ENCODE measurements around the gene SLC25A34. TPM values are rescaled to one million over a fixed set of nuclear protein-coding genes. Genes with fewer than 3 reads are reported as not detected.

Gene SLC25A34
- total and polyA plus RNA-seq, 5 donors = 3.0 to 8.1 (median 3.3) TPM

DNA sequence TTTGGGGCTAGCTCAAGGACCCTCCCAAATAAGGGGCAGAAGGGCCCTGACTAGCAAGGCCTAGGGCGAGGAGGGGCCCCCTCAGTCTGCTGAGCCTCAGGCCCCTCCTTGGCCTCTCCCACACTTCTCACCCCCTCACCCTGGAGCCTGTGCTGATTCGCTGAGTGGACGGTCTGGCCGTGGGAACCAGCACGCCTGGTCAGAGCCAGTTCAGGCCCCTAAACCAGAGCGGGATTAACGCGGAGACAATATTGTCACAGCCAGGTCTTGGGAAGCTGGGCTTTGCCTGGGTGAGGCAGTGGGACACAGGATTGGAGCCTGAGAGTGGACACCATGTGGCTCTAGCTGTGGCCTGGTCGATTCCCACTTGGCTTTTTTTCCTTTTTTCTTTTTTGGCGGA lies 17.7 kb downstream of the SLC25A34 start:
- intact Hi-C loops (cut with DNase I) = no loop called here
- Histone ChIP-seq H3K27me3 (ENCODE audit: control insufficient read depth, insufficient read depth) (no peaks in the 10 kb centered on the region), H3K9me3 (ENCODE audit: control insufficient read depth, low read length) (no peaks in the 10 kb centered on the region), H3K27ac (ENCODE audit: low read length) (no peak overlapping the region), H3K4me1 (ENCODE audit: control insufficient read depth, insufficient read depth, low read length) (peaks cover 3% of the 10 kb centered on the region), H3K4me3 (ENCODE audit: low read length) (no peak overlapping the region)
- DNase-seq (no peak), ATAC-seq (no peak)
- WGBS = 71% methylated on average over 10 of the region's 10 CpGs

DNA sequence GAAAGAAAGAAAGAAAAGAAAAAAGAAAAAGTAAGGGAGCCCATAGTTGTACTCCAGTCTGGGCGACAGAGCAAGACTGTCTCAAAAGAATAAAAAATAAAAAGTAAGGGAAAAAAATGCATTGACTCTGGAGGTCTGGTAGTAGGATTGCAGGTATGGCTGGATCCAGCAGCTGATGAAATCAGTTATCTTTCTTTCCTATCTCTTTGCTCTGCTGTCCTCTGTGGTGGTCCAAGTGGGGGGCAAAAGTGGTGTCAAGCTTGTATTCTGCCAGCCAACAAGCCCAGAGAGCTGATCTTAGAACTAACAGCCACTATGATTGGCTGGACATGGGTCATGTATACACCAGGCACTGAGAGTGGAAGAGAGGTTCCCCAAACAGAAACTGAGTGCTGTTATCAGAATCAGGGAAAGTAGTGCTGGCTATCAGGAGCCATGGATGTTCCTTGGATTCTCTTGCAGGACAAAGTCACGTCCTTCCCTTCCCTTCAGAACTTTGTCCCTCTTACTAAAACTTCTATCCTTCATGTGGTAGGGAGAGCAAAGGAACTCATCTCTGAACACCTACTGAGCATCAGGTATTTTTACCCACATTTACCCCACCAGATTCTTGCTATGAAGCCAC lies 19.1 kb downstream of the SLC25A34 start:
- no peak overlapping the region for H3K27ac ChIP-seq (ENCODE audit: low read length)
- 90% methylated on average over 2 of the region's 2 CpGs for WGBS

DNA sequence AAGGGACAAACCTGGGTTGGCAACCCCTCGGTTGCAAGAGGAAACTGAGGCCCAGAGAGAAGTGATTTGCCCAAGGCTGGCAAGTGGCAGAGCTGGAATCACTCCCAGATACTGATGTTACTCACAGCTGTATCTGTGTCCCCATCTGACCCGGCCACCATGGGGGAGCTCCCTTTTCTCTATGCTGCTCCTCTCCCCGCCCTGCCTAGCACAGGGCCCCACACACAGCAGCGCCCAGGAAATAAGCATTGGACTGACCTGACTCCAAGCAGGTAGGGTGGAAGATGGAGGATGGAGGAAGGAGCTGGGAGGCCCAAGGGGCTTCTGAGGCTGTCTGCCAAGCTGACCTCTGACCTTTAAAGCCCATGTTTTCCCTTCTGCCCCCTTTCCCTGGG lies 19.6 kb downstream of the SLC25A34 start:
- ATAC-seq (no peak), DNase-seq (no peak)
- Histone ChIP-seq H3K4me1 (ENCODE audit: control insufficient read depth, insufficient read depth, low read length) (peaks cover under 1% of the 10 kb centered on the region), H3K9me3 (ENCODE audit: control insufficient read depth, low read length) (no peaks in the 10 kb centered on the region), H3K27me3 (ENCODE audit: control insufficient read depth, insufficient read depth) (no peaks in the 10 kb centered on the region), H3K27ac (ENCODE audit: low read length) (no peak overlapping the region), H3K4me3 (ENCODE audit: low read length) (no peak overlapping the region)
- 80% methylated on average over 4 of the region's 4 CpGs for WGBS
- intact Hi-C loops (cut with DNase I) = no loop called here

More for the DNA sequence above, 19.1 kb downstream of the SLC25A34 start:
- DNase-seq = no peak
- ATAC-seq = no peak
- no peaks in the 10 kb centered on the region for H3K9me3 ChIP-seq (ENCODE audit: control insufficient read depth, low read length)
- H3K4me1 ChIP-seq (ENCODE audit: control insufficient read depth, insufficient read depth, low read length) = no peaks in the 10 kb centered on the region
- no peak overlapping the region for H3K4me3 ChIP-seq (ENCODE audit: low read length)
- intact Hi-C loops (cut with DNase I) = no loop called here
- H3K27me3 ChIP-seq (ENCODE audit: control insufficient read depth, insufficient read depth) = no peaks in the 10 kb centered on the region

DNA sequence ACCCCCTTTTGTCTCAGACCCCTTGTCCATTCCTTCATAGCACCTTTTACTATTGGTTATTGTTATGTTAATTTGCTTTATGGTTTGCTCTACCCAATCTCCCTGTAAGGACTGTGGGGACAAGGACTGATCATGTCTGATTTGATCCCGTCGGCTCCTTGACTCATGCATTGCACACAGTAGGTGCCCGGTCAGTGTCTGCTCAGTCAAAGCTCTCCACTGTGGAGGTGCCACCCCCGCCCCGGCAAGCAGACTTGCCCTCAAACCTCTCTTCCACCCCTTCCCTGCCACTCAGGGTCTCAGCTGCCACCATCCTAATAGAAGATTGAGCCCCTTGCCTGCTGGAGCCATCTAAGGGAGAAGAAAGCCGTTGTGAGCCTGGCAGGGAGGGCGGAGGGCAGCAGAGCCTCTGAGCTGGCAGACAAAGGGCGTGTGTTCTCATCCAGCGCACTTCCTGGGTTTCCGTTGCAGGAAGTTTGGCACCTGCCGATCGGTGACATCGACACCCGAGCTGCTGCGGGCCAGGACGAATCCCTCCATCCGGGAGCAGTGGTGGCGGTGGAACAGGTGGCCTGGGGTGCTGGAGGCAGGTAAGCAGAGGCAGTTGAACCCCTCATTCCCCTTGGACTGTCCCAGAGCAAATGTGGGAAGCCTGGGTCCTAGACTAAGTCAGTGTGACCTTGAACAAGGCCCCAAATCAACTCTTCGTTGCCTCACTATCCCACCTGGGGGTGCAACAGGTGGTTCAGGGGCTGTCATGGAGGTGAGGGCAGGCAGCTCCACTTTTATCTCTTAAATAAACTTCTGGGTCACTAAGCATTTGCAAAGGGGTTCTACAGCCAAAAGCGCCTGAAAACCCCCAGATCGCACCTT lies 20.3 kb downstream of the SLC25A34 start:
- DNase-seq = no peak
- WGBS = 63% methylated on average over 21 of the region's 21 CpGs
- Histone ChIP-seq H3K9me3 (ENCODE audit: control insufficient read depth, low read length) (no peaks in the 10 kb centered on the region), H3K4me1 (ENCODE audit: control insufficient read depth, insufficient read depth, low read length) (peaks cover 7% of the 10 kb centered on the region), H3K4me3 (ENCODE audit: low read length) (no peak overlapping the region), H3K27ac (ENCODE audit: low read length) (no peak overlapping the region), H3K27me3 (ENCODE audit: control insufficient read depth, insufficient read depth) (no peaks in the 10 kb centered on the region)
- intact Hi-C loops (cut with DNase I) = no loop called here
- no peak for ATAC-seq

DNA sequence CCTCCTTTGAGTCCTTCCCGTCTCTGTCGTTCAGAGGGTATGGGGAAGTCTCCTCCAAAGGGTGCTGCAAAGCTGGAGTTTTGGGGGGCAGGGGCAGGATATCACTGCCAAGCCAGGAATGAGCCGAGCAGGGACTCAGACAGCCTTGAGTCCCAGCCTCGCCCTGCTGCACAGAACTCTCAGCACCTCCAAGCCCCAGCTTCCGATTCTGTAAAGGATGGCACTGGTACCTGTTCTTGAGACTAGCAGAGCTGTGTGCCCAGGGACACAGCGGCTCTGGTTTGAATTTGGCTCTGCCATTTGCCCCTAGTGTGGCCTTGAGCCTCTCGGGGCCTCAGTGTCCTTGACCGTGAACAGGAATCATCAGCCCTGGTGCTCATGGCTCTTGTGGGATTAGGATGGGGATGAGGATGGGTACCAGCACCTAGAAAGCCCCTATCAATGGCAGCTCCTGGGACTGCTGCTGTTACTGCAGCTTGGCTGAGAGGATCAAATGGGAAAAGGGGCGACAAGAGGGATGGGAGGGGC lies 21.0 kb downstream of the SLC25A34 start:
- Histone ChIP-seq H3K4me3 (ENCODE audit: low read length) (no peak overlapping the region), H3K27ac (ENCODE audit: low read length) (no peak overlapping the region), H3K9me3 (ENCODE audit: control insufficient read depth, low read length) (no peaks in the 10 kb centered on the region), H3K27me3 (ENCODE audit: control insufficient read depth, insufficient read depth) (no peaks in the 10 kb centered on the region), H3K4me1 (ENCODE audit: control insufficient read depth, insufficient read depth, low read length) (peaks cover 7% of the 10 kb centered on the region)
- ATAC-seq = no peak
- WGBS = 81% methylated on average over 9 of the region's 9 CpGs
- intact Hi-C loops (cut with DNase I) = no loop called here
- no peak for DNase-seq

DNA sequence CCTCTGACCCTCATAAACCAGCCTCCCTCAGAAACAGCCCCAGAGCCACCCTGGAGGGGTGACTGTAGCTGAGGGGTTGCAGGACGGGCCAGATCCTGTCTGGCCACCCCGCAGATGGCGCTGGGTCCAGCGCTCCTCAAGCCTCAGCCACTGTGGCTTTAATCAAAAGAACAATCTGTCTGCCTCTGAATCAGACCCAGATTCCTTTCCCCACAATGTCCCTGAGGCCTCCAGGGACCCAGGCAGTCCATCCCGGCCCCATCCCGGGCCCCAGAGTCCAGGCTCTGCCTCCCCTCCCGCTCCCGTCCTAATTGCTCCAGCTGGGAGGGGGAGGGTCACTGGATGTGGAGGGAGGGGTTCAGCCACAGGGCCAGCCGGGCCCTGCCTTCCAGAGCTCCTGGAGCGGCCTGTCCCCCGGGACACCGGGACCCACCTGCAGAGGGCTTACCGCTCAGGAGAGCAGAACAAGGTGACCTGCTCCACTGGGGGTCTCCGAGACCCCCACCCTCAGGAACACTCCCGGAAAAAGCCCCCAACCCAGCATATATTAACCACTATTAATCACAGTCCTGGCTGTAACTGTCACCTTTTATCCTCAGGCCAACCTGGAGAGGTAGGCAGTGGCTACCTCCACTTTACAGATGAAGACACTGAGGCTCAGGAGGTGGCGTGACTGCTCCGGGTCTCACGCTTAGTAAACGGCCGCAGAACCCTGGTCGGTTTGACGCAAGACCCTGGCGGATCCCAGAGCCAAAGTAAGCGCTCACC lies 21.7 kb downstream of the SLC25A34 start:
- no peaks in the 10 kb centered on the region for H3K27me3 ChIP-seq (ENCODE audit: control insufficient read depth, insufficient read depth)
- H3K27ac ChIP-seq (ENCODE audit: low read length) = no peak overlapping the region
- WGBS = 17% methylated on average over 24 of the region's 24 CpGs
- H3K4me3 ChIP-seq (ENCODE audit: low read length) = peak overlapping the region; percentile 97
- H3K9me3 ChIP-seq (ENCODE audit: control insufficient read depth, low read length) = no peaks in the 10 kb centered on the region
- peaks cover 7% of the 10 kb centered on the region for H3K4me1 ChIP-seq (ENCODE audit: control insufficient read depth, insufficient read depth, low read length)
- peak; percentile 10 to 11 for ATAC-seq
- DNase-seq = peak in 1 of 3 donors; percentile 72
- intact Hi-C loops (cut with DNase I) = no loop called here

DNA sequence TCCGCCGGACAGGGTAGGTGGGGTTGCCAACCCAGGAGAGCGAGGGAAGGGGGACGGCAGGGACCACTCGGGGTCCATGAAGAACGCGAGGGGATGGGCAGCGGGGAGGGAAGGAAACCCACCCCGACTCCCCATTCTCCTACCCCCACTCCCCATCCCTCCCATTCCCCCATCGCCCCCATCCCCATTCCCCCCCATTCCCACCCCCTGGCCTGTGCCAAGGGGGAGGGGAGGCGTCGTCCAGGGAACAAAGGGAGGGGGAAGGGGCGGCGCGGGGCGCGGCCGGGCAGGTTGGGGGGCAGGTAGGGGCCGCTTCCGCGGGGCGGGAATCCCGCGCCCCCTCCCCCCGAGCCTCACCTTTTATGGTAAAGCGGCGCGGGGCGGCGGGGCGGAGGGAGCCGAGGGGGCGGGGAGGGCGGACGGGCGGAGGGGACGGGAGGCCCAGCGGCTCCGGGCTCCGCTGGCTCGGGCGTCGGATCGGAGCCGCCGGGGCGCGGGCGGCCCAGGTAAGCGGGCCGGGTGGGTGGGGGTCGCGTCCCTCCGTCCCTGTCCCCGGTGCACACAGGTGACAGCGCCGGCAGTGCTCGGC lies 22.4 kb downstream of the SLC25A34 start, which contains the start of gene FBLIM1:
Gene FBLIM1, plus strand, starts transcription at position 453 of the 589 bp plus-strand sequence. CDS start 6,189 bp downstream, outside the sequence.
- ATAC-seq (peak; percentile 19 to 22), DNase-seq (peak in 1 of 3 donors; percentile 78)
- Histone ChIP-seq H3K9me3 (ENCODE audit: control insufficient read depth, low read length) (no peaks in the 10 kb centered on the region), H3K4me1 (ENCODE audit: control insufficient read depth, insufficient read depth, low read length) (peaks cover 7% of the 10 kb centered on the region), H3K4me3 (ENCODE audit: low read length) (peak within 1 kb of the TSS; percentile 97), H3K27ac (ENCODE audit: low read length) (peak within 1 kb of the TSS; percentile 86), H3K27me3 (ENCODE audit: control insufficient read depth, insufficient read depth) (no peaks in the 10 kb centered on the region)
- WGBS = 2% methylated on average over 52 of the region's 58 CpGs
- intact Hi-C loops (cut with DNase I) = no loop called here

DNA sequence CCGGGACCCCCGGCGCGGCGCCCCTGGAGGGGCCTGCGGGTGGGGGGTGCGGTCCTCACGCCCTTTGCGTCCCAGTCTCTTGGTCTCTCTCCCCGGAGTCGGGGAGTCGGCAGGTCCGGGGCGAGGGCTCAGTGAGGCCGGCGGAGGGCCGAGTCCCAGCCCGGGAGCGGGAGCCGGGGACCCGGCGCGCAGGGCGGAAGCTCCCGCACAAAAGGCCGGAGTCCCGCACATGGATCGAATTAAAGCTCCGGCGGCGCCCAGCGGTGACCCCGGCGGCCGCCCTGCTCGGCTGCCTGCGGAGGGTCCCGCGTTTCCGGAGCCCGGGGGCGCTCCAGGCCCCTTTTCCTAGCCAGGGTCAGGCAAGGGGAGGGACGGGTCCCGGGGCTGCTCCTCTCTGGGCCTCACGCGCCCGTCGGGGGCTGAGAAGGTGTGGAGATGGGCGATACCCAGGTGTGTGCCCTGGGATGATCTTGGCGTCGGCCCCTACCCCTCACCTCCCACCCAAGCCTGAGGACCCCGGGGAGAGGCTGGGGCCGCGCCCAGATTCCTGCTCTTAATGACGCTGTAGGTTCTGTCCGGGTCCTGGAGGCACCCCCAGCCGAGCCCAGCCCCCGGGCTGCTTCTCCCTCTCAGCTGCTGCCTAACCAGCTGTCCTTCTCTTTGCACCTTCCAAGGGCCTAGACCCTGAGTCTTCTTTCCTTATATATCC lies 23.0 kb downstream of the SLC25A34 start:
- Histone ChIP-seq H3K4me1 (ENCODE audit: control insufficient read depth, insufficient read depth, low read length) (peaks cover 7% of the 10 kb centered on the region), H3K27ac (ENCODE audit: low read length) (peak overlapping the region; percentile 86), H3K4me3 (ENCODE audit: low read length) (peak overlapping the region; percentile 97), H3K9me3 (ENCODE audit: control insufficient read depth, low read length) (no peaks in the 10 kb centered on the region), H3K27me3 (ENCODE audit: control insufficient read depth, insufficient read depth) (no peaks in the 10 kb centered on the region)
- ATAC-seq (peak; percentile 5 to 6), DNase-seq (no peak)
- intact Hi-C loops (cut with DNase I) = no loop called here
- 2% methylated on average over 58 of the region's 58 CpGs for WGBS

DNA sequence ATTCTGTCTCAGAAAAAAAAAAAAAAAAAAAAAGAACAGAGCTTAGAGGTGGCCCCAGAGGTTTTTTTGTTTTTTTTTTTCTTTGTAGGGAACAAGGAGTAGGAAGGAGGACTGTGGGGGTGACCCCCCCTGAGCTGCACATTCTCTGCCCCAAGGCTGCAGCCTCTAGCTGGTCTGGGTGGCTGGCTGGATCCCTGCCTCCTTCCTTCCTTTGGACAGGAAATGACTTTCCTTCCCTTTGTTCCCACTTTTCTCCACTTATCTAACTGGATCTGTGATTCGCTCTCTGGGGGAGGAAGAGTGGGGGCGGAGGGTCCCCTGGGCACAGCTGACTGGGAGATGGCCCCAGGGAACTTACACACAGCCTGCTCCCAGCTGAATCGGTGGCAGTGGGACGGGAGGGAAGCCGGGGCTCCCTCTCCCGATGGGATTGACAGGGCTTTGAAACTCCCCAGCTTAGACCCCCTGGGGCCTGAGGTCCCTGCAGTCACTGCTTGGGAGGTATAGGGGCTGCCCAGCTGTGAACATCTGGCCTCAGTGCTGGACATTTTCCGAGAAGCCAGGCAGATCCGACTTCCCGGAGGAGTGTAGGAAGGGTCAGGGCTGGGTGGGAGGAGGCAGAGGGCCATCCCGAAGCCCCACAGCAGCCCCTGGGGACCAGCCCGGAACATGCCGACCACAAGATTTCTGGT lies 24.6 kb downstream of the SLC25A34 start:
- intact Hi-C loops (cut with DNase I) = no loop called here
- ATAC-seq (peak; percentile 35 to 43), DNase-seq (peak; percentile 70 to 85 (median 82))
- H3K27me3 ChIP-seq (ENCODE audit: control insufficient read depth, insufficient read depth) = no peaks in the 10 kb centered on the region
- H3K4me1 ChIP-seq (ENCODE audit: control insufficient read depth, insufficient read depth, low read length) = peaks cover 11% of the 10 kb centered on the region
- H3K4me3 ChIP-seq (ENCODE audit: low read length) = peak overlapping the region; percentile 24
- 14% methylated on average over 12 of the region's 12 CpGs for WGBS
- peak overlapping the region; percentile 90 for H3K27ac ChIP-seq (ENCODE audit: low read length)
- H3K9me3 ChIP-seq (ENCODE audit: control insufficient read depth, low read length) = no peaks in the 10 kb centered on the region
